RWPE2 (cell line): ENCODE data around the gene MAS1.

Experiments used
- ATAC-seq: fragments of 200-7000 bp; cut with Tn5 transposase; 3 replicates; pipeline ENCODE4 v1.9.1; 2021; ENCODE audit warnings: low read depth
- DNase-seq: peaks from one replicate; pipeline ENCODE4 v3.0.0-alpha.2; 2020; ENCODE audit warnings: low spot score
- H3K27ac ChIP-seq: fragments of 450-650 bp; 2 replicates; pipeline ENCODE4 v1.5.1; 2017; ENCODE audit warnings: mild to moderate bottlenecking; ENCODE audit not compliant: poor library complexity, severe bottlenecking
- H3K27me3 ChIP-seq: fragments of 250-450 bp; sonication (Bioruptor Pico); 2 replicates; pipeline ENCODE4 v1.5.1; 2021; ENCODE audit warnings: mild to moderate bottlenecking, moderate library complexity; ENCODE audit not compliant: insufficient read depth, poor library complexity, severe bottlenecking
- H3K36me3 ChIP-seq: fragments of 250-450 bp; sonication (Bioruptor Pico); 2 replicates; pipeline ENCODE4 v1.5.1; 2020; ENCODE audit warnings: low read depth, mild to moderate bottlenecking, moderate library complexity
- H3K4me1 ChIP-seq: fragments of 250-450 bp; sonication (Bioruptor Pico); 2 replicates; pipeline ENCODE4 v1.5.1; 2021; ENCODE audit warnings: mild to moderate bottlenecking, moderate library complexity; ENCODE audit not compliant: insufficient read depth, poor library complexity, severe bottlenecking
- H3K4me3 ChIP-seq: fragments of 250-450 bp; sonication (Bioruptor Pico); 2 replicates; pipeline ENCODE4 v1.5.1; 2021; ENCODE audit warnings: mild to moderate bottlenecking, moderate library complexity; ENCODE audit not compliant: severe bottlenecking
- H3K9me3 ChIP-seq: fragments of 250-450 bp; sonication (Bioruptor Pico); 2 replicates; pipeline ENCODE4 v1.5.1; 2021; ENCODE audit warnings: mild to moderate bottlenecking, moderate library complexity; ENCODE audit not compliant: severe bottlenecking
- CTCF ChIP-seq: fragments of 450-650 bp; IDR thresholded peaks from one replicate; pipeline ENCODE4 v1.5.1; 2017; ENCODE audit warnings: mild to moderate bottlenecking, moderate library complexity; ENCODE audit not compliant: poor library complexity, severe bottlenecking

MAS1 gene

GRCh38 chr6:159894991-159895390 lies 4.2 kb downstream of the MAS1 start:
- Histone ChIP-seq H3K9me3 (peaks cover 2% of the 10 kb centered on the region), H3K27ac (no peak overlapping the region), H3K27me3 (peaks cover 2% of the 10 kb centered on the region), H3K36me3 (no peaks in the 10 kb centered on the region), H3K4me1 (peaks cover 3% of the 10 kb centered on the region), H3K4me3 (no peak overlapping the region)
- DNase-seq: no peak
- no peak for ATAC-seq
- TF ChIP-seq CTCF: no peak

- Histone ChIP-seq H3K27me3 (no peaks in the 10 kb centered on the region), H3K9me3 (peaks cover 2% of the 10 kb centered on the region), H3K36me3 (no peaks in the 10 kb centered on the region), H3K4me1 (peaks cover 12% of the 10 kb centered on the region), H3K4me3 (no peak overlapping the region), H3K27ac (no peak overlapping the region)
- ATAC-seq: no peak
- no peak for TF ChIP-seq CTCF
- no peak for DNase-seq
These were observed 6.8 kb downstream of the MAS1 start for GRCh38 chr6:159897603-159898002.

GRCh38 chr6:159898519-159898918 lies 7.7 kb downstream of the MAS1 start:
- ATAC-seq (no peak), DNase-seq (no peak)
- Histone ChIP-seq H3K36me3 (no peaks in the 10 kb centered on the region), H3K27ac (no peak overlapping the region), H3K27me3 (no peaks in the 10 kb centered on the region), H3K9me3 (peaks cover 2% of the 10 kb centered on the region), H3K4me3 (no peak overlapping the region), H3K4me1 (peaks cover 12% of the 10 kb centered on the region)
- TF ChIP-seq CTCF: no peak

- no peak for TF ChIP-seq CTCF
- Histone ChIP-seq H3K4me3 (no peak overlapping the region), H3K36me3 (no peaks in the 10 kb centered on the region), H3K27ac (peak overlapping the region; percentile 77), H3K9me3 (peaks cover 2% of the 10 kb centered on the region), H3K27me3 (no peaks in the 10 kb centered on the region), H3K4me1 (peaks cover 12% of the 10 kb centered on the region)
- DNase-seq (no peak), ATAC-seq (peak; percentile 94)
These were observed 9.4 kb downstream of the MAS1 start for GRCh38 chr6:159899994-159900745.

- Histone ChIP-seq H3K27ac (no peak overlapping the region), H3K36me3 (no peaks in the 10 kb centered on the region), H3K9me3 (no peaks in the 10 kb centered on the region), H3K4me1 (peaks cover 12% of the 10 kb centered on the region), H3K27me3 (no peaks in the 10 kb centered on the region), H3K4me3 (no peak overlapping the region)
- DNase-seq (no peak), ATAC-seq (no peak)
- TF ChIP-seq CTCF: no peak
These were observed 11.8 kb downstream of the MAS1 start for GRCh38 chr6:159902620-159903019.
